ENCODE measurements around the gene ABCD1.
"Not testable (repeated sequence)": the region's sequence is repeated elsewhere in the genome, so short reads cannot be mapped to it uniquely, and the experiment has no call there.

The ABCD1 gene

DNA sequence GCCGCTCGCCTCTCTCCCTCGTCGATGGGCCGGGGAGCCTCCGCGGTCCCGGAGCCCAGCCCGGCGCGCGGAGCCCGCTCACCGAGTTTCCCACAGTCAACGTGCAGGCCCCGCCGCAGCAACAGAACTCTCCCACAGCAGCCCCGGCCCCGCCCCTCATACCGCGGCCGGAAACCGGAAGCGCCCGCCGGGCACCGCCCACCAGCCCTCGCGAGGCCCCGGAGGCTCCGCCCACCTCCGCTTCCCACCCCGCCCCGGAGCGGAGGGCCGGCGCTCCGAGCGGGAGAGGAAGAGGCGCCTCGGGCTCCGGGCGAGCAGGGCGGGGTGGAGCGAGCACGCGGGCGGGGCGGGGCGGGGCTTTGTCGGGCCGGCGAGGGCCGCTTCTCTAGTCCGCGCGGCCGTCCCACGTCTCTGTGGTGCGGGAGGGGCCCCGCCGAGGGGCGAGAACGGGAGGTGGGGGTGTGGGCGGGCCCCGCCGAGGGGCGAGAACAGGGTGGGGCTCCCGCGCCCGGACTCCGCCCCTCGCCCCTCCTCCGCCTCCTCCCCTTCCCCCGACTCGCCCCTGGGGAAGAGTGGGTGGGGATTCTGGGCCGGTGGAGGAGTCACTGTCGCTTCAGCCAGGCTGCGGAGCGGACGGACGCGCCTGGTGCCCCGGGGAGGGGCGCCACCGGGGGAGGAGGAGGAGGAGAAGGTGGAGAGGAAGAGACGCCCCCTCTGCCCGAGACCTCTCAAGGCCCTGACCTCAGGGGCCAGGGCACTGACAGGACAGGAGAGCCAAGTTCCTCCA is at the start of gene ABCD1, which contains the start of gene BCAP31:
TSS of gene ABCD1 (plus strand) at position 605 of the 787 bp plus-strand sequence. CDS start 411 bp downstream, outside the sequence.
TSS of gene BCAP31 (minus strand) at position 136 of the 787 bp plus-strand sequence. CDS start 1,143 bp downstream, outside the sequence.
- peak; percentile 86 to 89 for DNase-seq

GRCh38 chrX:153681175-153681574 is 43.5 kb upstream of the ABCD1 start:
- DNase-seq, result no peak

GRCh38 chrX:153683486-153683885 is 41.2 kb upstream of the ABCD1 start:
- not testable (repeated sequence) for DNase-seq

- no peak for DNase-seq
Observed at GRCh38 chrX:153684467-153685155, 40.0 kb upstream of the ABCD1 start.

DNA sequence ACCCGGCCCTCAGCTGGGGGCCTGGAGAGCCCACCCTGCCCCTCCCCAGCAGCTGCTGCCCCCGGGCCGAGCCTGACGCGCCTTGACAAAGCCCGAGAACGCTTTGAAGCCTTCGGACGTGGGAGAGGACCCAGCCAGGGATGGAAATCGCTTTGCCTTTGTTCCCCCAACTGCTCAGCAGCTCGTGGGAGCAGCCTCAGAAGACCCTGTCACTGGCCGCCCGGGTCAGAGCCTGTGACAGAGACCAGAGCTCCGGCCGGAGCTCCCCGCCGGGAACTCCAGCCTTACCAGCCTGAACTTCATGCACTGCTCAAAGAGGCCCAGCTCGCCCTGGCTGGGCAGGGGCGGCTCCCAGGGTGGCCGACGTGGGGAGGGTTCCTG is 39.5 kb upstream of the ABCD1 start:
- DNase-seq, result no peak

- no peak for DNase-seq
Observed at GRCh38 chrX:153685751-153686696, 38.6 kb upstream of the ABCD1 start.

GRCh38 chrX:153686711-153687110 is 37.9 kb upstream of the ABCD1 start:
- DNase-seq, result no peak

GRCh38 chrX:153687121-153688039 is 37.3 kb upstream of the ABCD1 start, which contains the start of gene SLC6A8:
TSS of gene SLC6A8 (plus strand) at chrX:153687926. CDS start at chrX:153688575, 649 bp downstream.
- peak; percentile 34 to 46 for DNase-seq

GRCh38 chrX:153688071-153688470 is 36.6 kb upstream of the ABCD1 start:
- no peak for DNase-seq

DNA sequence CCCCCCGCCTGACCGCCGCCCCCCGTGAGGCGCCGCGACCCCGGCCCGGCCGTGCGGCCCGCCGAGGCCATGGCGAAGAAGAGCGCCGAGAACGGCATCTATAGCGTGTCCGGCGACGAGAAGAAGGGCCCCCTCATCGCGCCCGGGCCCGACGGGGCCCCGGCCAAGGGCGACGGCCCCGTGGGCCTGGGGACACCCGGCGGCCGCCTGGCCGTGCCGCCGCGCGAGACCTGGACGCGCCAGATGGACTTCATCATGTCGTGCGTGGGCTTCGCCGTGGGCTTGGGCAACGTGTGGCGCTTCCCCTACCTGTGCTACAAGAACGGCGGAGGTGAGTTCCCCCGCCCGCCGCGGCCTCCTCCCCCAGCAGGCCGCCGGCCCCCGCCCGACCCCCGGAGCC is 36.1 kb upstream of the ABCD1 start:
- DNase-seq, result no peak

DNA sequence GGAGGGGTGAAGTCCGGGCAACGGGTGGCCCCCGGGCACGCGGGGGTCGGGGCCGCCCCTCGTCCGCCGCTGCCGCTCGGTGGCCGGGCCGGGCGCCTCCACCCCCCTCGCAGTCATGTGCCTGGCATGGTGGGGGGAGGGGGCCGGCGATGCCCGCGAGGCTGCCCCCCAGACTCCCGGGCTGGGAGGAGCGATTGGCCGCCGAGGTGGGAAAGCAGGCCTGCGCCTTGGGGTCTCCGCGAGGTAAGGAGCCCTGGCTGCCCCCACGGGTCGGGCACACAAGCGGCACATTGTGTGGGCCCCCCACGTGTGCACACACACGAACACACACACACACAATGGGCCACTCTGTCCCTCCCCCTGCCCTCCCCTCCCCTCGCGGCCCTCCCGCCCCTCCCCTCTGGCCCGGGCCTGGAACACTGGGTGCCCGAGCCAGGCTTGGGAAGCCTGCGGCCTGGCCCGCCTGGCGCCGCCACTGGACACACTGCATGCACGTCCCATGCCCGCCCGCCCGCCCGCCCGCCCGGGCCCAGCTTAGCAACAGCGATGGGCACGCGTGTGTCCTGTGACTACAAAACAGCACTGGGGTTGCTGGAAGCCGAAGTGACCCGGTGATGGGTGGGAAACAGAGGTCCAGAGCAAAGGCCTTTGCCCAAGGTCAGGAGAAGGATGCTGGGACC is 35.6 kb upstream of the ABCD1 start:
- no peak for DNase-seq

DNA sequence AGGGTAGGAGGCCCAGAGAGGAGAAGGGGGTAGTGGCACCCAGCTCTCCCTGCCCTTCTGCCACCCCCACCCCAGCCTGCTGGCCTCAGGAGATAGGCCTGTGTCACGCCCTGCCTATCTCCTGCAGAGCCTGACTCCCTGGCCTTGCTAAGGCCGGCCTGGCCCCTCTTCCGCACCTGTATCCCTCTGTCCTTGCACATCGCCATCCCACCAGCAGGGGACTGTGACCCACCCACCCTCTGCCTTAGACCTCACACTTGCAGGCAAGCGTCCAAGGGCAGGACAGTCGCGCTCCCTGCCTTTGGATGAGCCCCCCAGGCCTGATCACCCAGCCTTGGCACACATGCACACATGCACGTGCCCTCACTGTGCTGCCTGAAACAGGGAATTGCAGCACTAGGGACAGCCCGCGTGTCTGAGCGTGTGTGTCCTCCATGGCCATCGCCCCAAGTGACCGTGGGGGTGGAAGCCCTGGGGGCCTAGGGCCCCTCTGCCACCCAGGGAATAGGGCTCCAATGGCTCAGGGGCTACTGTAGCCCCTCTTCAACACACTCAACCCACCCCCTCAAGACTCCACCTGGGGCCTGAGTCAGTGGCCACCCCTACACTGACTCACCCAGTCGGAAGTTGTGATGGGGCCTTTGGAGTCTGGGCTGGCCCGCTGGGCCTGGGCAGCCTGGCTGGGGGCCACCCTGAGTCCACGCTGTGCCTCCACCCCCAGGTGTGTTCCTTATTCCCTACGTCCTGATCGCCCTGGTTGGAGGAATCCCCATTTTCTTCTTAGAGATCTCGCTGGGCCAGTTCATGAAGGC is 34.8 kb upstream of the ABCD1 start:
- no peak for DNase-seq

DNA sequence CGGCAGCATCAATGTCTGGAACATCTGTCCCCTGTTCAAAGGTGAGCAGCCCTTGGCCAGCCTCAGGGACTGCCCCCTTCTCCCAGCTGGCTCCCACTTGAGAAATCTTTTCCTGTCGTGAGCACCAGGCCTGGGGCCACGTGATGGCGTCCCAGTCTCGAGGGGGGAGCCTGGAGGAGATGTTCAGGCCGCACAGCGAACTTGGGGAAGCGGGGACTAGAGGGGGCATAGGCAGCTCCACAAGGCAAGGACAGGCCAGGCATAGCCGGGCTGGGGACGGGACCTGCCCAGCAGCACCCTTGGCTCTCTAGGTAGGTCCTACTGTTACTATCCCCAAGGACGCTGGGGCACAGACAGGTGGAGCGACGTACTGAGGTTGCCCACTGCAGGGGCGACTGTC is 34.2 kb upstream of the ABCD1 start:
- DNase-seq, result no peak

- not testable (repeated sequence) for DNase-seq
Observed at GRCh38 chrX:153691032-153691827, 33.4 kb upstream of the ABCD1 start.

DNA sequence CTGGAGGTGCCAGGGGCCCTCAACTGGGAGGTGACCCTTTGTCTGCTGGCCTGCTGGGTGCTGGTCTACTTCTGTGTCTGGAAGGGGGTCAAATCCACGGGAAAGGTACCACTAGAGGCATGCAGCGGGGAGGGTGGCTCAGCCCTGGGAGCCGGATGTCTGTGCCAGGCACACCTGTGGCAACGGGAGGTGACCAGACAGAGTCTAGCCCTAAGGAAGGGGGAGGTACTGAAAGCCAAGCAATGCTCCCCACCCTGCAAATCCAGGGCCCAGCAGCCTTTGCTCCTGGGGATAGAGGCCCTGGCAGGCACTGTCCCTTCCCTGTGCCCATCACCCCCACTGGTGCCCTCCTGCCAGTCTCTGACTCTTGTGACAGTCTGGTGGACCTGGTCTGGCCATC is 32.7 kb upstream of the ABCD1 start:
- DNase-seq, result no peak

DNA sequence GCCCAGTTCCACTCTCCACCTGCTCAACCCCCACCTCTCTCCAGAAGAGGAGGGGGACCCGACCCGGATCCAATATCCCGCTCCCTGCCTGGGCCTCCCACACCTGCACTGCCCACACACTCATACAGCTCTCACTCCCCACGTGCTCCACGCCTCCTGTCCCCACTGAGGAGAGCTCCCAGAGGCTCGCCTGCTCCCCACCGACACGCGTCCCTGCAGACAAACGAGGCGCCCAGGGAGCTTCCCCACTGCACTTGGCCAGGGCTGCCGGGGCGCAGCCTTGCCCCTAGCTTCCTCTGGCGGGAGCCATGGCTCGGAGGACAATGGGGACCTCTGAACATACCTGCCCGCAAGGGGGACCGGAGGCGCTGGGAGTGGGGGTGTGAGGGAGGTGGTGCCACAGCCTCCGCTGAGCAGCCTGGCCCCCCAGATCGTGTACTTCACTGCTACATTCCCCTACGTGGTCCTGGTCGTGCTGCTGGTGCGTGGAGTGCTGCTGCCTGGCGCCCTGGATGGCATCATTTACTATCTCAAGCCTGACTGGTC is 32.0 kb upstream of the ABCD1 start:
- DNase-seq, result no peak

DNA sequence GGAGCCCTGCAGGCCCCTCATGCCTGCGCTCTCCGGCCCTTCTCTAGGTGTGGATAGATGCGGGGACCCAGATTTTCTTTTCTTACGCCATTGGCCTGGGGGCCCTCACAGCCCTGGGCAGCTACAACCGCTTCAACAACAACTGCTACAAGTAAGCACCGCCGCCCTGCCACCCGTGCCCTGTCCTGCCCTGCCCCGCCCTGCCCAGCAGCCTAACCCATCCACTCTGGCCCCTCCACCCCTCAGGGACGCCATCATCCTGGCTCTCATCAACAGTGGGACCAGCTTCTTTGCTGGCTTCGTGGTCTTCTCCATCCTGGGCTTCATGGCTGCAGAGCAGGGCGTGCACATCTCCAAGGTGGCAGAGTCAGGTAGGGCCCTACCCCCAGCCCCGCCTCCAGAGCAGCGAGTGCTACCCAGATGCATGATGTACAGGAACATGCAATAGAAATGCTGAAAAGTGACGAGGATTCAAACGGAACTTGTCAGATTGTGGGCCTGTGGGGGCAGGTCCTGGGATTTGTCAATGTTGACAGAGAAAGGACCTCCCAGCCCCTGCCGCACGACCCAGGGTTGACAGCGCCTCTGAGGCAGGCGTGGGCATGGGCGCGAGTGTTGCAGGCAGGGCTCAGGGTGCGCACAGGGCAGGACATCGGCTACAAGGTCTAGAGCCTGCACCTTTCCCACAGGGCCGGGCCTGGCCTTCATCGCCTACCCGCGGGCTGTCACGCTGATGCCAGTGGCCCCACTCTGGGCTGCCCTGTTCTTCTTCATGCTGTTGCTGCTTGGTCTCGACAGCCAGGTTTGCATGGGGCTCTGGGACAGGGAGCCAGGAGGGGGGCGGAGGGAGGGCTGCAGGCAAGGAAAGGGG is 31.2 kb upstream of the ABCD1 start:
- no peak for DNase-seq

DNA sequence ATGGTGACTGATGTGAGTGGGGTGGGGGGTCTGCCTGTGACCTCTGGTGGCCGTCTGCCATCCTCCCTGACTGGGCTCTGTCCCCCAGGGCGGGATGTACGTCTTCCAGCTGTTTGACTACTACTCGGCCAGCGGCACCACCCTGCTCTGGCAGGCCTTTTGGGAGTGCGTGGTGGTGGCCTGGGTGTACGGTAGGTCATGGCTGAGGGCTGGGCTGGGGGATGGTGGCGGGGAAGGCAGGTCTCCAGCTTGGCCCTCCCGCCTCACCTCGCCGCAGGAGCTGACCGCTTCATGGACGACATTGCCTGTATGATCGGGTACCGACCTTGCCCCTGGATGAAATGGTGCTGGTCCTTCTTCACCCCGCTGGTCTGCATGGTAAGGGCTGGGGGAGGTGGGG is 30.4 kb upstream of the ABCD1 start:
- not testable (repeated sequence) for DNase-seq
